Activated CD8-positive, alpha-beta memory T cell treated with anti-CD3 and anti-CD28 coated beads for 48 hours (primary cell): Measurements from ENCODE around the gene PPP2R5D.
"Not testable (repeated sequence)": the region's sequence is repeated elsewhere in the genome, so short reads cannot be mapped to it uniquely, and the experiment has no call there.

Experiments used
- DNase-seq, 3 experiments: peaks; one replicate each; pipeline ENCODE4 v3.0.0-alpha.2; 2020; ENCODE audit warnings: low read depth in 2 of 3, low spot score in 2 of 3

PPP2R5D gene

DNA sequence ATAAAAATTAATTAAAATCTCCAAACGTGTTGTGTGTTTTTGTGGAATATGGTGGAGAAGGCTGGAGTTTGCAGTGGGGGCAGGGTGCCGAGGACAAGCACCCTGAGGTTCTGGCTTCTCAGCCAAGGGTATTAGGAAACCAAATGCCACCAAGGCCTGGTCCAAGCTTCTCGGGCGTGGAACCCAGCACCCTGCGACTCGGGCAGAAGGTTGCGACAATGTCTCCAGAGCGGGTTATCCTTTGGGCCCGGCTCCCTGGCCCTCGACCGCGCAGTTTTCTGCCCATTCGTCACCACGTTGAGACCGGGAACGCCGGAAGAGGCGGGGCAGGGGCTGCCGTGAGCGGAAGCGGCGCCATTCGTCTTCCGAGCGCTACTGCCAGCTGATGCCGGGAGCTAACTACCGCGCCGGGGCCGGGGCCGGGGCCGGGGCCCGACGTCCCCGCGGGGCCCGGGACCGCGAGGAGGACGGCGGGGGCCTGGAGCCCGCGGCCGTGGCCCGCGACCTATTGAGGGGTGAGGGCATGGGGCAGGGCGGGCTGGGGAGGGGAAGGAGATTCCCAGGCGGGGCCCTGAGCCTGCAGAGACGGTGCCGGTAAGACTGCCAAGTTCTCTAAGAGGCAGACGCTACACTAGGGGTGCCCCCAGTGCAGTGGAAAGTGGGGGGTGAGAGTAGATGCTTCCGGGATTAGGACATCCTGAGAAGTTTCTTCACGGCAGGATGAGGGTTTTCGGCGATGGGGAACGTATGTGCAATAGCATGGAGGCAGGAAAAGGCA, 37.1 kb downstream of the PPP2R5D start, which contains the start of gene RRP36:
Gene RRP36 (plus strand): TSS at position 354 of the 778 bp plus-strand sequence. CDS start 32 bp downstream, at position 386.
- DNase-seq: peak; percentile 44 to 49 (median 49)

- no peak for DNase-seq
These were observed 40.1 kb downstream of the PPP2R5D start for GRCh38 chr6:43024436-43024835.

DNA sequence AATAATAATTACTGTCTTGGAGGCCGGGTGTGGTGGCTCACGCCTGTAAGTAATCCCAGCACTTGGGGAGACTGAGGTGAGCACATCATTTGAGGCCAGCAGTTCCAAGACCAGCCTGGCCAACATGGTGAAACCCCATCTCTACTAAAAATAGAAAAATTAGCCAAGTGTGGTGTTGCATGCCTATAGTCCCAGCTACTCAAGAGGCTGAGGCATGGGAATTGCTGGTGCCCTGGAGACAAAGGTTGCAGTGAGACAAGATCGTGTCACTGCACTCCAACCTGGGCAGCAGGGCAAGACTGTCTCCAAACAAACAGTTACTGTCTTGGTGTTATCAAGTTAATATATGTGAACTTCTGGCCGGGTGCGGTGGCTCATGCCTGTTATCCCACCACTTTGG, 42.0 kb downstream of the PPP2R5D start:
- DNase-seq: no peak

GRCh38 chr6:43029120-43029519, 44.8 kb downstream of the PPP2R5D start:
- DNase-seq: no peak

DNA sequence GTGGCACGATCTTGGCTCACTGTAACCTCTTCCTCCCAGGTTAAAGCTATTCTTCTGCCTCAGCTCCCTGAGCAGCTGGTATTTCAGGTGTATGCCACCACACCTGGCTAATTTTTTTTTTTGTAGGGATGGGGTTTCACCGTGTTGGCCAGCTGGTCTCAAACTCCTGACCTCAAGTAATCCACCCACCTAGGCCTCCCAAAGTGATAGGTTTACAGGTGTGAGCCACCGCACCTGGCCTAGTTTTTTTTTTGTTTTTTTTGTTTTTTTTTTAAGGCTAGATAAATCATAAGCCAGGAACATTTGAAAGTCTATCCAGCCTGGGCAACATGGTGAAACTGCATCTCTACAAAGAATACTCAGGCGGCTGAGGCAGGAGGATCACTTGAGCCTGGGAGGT, 48.0 kb downstream of the PPP2R5D start:
- DNase-seq: no peak

DNA sequence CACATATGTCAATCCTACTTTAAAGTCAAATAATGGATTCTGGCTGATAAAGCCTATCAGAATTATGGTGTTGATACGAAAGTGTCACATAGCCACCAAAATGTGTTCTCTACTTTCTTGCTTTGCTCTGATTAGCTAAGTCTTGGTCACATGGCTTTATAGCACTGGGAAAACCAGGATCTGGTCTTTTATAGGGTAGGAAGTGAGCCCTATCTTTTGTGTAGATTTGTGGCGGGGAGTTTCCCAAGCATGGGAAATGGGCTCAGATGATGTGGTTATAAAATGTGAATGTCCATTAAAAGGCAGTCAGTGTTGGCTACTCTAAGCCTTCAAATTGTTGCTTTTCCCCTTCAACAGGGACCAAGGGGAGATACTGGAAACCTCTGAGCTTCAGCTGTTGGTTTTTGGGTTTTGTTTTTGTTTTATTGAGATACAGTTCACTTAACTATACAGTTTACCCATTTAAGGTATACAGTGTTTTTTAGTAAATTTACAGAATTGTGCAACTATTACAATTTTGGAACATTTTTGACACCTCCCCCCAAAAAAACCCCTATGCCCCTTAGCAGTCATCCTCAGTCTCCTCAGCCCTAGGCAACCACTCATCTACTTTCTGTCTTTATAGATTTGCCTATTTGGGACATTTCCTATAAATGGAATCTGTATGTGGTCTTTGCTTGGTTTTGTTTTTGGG, 49.3 kb downstream of the PPP2R5D start:
- no peak for DNase-seq

DNA sequence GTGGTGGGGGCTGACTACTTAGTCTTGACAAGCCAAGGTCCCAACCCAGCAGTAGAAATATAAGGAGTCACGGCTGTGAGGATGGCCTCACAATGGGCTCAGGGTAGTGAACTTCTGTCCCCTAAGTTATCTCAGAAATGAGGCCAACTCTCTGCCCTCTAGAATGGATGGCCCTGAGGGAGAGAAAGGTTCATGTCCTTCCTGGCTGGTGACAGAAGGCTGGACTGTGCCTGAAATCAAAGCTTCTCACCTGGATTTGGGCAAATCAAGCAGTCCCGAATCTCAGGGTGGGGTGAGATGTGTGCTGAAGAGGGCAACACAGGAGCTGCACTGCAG, 49.8 kb downstream of the PPP2R5D start:
- no peak for DNase-seq

- DNase-seq: no peak
These were observed 51.3 kb downstream of the PPP2R5D start for GRCh38 chr6:43035495-43036194.

GRCh38 chr6:43036712-43037111, 52.3 kb downstream of the PPP2R5D start:
- DNase-seq: no peak

DNA sequence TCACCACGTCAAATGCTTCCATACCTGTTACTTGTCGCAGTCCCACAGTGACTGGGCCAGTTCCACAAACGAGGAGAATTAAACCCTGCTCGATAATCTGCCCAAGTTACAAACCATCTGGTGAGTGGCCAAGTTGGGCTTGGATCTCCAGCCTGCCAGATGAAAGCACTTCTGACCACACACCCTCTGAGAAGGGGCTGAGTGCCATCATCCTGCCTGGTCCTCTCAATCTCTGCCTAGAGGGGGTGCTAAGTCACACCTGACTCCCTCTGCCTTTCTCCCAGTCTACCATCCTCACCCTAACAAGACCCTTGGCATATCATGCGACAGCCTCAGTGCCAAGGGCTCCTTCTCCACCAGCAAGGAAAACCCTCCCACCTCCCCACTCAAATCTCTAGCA, 52.8 kb downstream of the PPP2R5D start:
- DNase-seq: no peak

GRCh38 chr6:43037706-43038105, 53.3 kb downstream of the PPP2R5D start:
- DNase-seq: no peak

DNA sequence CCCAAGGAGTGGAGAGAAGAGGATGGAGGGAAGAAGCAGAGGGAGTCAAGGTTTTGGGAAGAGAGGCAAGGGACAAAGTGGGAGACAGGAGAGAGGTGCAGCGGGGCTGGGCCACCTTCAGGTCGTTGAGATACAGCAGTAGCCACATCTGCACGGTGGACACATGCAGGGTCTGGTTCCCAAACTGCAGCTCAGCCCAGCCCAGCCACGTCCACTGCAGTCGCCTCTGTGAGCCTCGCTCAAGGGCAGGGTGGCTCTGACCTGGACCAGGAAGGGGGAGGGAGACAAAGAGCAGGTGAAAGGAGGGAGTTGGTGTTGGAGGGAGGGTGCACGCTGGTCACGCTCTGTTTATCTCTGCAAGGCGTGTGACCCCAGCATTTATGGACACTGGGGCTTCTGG, 54.4 kb downstream of the PPP2R5D start:
- no peak for DNase-seq

- no peak for DNase-seq
These were observed 56.3 kb downstream of the PPP2R5D start for GRCh38 chr6:43040542-43041257.

DNA sequence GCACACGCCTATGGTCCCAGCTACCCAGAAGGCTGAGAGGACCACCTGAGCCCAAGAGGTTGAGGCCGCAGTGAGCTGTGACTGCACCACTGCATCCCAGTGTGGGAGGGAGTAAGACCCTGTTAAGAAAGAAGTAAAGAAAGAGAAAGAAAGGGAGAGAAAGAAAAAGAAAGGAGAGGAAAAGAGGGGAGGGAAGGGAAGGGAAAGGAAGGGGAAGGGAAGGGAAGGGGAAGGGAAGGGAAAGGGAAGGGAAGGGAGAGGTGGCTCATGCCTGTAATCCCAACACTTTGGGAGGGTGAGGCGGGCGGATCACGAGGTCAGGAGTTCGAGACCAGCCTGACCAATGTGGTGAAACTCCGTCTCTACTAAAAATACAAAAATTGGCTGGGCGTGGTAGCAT, 57.1 kb downstream of the PPP2R5D start:
- not testable (repeated sequence) for DNase-seq

DNA sequence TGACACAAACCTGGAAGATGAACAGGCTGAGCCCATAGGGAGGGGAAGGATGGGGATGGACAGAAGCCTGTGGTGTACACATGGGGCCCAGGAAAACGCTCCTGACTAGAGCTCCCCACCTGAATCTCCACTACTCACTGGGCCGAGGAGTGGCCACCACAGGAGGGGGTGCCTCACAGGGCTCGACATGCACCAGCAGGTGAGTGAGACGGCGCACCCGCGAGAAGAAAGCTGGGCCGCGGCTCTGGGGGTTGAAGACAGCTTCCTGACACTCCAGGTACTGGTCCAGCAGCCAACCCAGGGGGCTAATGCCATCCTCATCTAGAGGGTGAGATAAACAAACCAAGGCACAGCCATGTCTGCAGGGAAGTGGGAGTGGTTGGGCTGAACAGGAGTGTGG, 58.9 kb downstream of the PPP2R5D start:
- DNase-seq: no peak

- DNase-seq: no peak
These were observed 61.1 kb downstream of the PPP2R5D start for GRCh38 chr6:43045371-43045930.

GRCh38 chr6:43047998-43048397, 63.6 kb downstream of the PPP2R5D start:
- DNase-seq: no peak

DNA sequence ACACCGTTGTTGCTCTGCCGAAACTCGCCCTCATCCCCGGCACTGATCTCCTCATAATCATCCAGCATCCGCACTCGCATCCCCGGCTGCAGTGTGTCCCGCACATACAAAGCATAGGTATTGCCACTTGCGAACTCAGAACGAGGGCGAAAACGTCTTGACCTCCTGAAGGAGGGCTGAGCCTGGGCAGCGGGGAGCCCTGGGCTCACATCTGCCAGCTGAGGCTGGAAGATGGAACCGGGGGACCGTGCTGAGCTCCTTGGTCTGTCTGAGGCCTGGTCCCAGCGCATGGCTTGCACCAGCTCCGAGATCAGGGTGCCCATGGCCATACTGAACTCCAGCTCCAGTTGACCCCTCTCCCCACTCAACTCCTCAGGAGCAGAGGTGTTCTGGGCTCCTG, 66.6 kb downstream of the PPP2R5D start:
- DNase-seq: no peak

GRCh38 chr6:43052225-43052841, 68.0 kb downstream of the PPP2R5D start:
- DNase-seq: no peak

DNA sequence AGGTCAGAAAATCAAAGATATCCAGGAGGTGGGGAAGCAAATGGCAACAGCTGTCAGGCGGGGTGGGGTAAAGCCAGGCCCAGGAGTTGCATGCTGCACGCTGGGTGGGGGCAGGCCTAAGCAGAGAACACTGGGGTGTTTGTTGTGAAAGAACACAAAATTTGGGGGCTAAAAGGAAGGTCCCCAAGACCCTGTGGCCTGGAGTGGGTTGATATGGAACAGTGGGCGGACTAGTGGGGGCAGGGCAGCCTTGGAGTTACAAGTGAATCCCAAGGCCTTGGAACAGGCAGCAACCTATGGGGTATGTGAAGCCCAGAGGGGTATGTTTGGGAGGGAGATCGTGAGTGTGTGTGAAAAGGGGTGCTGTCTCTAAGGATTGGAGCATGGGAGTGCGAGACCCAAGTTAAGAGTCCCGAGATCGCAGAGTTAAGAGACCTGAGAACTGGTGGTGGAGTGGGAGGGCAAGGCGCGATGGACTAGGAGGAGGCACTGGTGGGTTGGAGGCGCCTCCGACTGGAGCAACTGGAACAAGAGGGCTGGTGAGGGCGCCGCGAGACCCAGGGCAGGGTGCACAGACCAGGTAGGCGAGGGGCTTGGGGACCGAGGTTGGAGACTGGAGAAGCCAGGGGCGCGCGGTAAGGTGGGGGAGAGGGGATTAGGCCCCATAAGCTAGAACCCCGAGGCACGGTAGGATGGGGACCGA, 68.6 kb downstream of the PPP2R5D start:
- no peak for DNase-seq
